ENCODE results near the gene MED12L. TPM values are rescaled to one million over a fixed set of nuclear protein-coding genes. Genes with fewer than 3 reads are reported as not detected.

Gene MED12L
- total RNA-seq, 1 donor from 2014 or later, result 1.3 TPM

GRCh38 chr3:151415289-151415688 is 329.8 kb downstream of the MED12L start:
- H3K36me3 ChIP-seq (ENCODE audit: control insufficient read depth, insufficient read depth, low read length), result no peaks in the 10 kb centered on the region
- H3K27me3 ChIP-seq (ENCODE audit: control insufficient read depth, insufficient read depth, low read length), result no peaks in the 10 kb centered on the region
- DNase-seq (ENCODE audit: low read depth), result no peak
- no peak overlapping the region for H3K4me3 ChIP-seq (ENCODE audit: low read depth, low read length)
- TF ChIP-seq CTCF (IDR thresholded peaks at IDR 0.05; ENCODE audit: insufficient read depth, low read length, poor library complexity, severe bottlenecking), result no peak

GRCh38 chr3:151419806-151420205 is 334.3 kb downstream of the MED12L start:
- H3K36me3 ChIP-seq (ENCODE audit: control insufficient read depth, insufficient read depth, low read length), result no peaks in the 10 kb centered on the region
- H3K4me3 ChIP-seq (ENCODE audit: low read depth, low read length), result no peak overlapping the region
- no peaks in the 10 kb centered on the region for H3K27me3 ChIP-seq (ENCODE audit: control insufficient read depth, insufficient read depth, low read length)
- TF ChIP-seq CTCF (IDR thresholded peaks at IDR 0.05; ENCODE audit: insufficient read depth, low read length, poor library complexity, severe bottlenecking), result no peak
- DNase-seq (ENCODE audit: low read depth), result no peak

GRCh38 chr3:151421938-151422337 is 336.5 kb downstream of the MED12L start:
- Histone ChIP-seq H3K36me3 (ENCODE audit: control insufficient read depth, insufficient read depth, low read length) (no peaks in the 10 kb centered on the region), H3K4me3 (ENCODE audit: low read depth, low read length) (no peak overlapping the region), H3K27me3 (ENCODE audit: control insufficient read depth, insufficient read depth, low read length) (no peaks in the 10 kb centered on the region)
- no peak for TF ChIP-seq CTCF (IDR thresholded peaks at IDR 0.05; ENCODE audit: insufficient read depth, low read length, poor library complexity, severe bottlenecking)
- no peak for DNase-seq (ENCODE audit: low read depth)

GRCh38 chr3:151423091-151423490 is 337.6 kb downstream of the MED12L start:
- no peak for TF ChIP-seq CTCF (IDR thresholded peaks at IDR 0.05; ENCODE audit: insufficient read depth, low read length, poor library complexity, severe bottlenecking)
- DNase-seq (ENCODE audit: low read depth), result no peak
- no peaks in the 10 kb centered on the region for H3K36me3 ChIP-seq (ENCODE audit: control insufficient read depth, insufficient read depth, low read length)
- no peaks in the 10 kb centered on the region for H3K27me3 ChIP-seq (ENCODE audit: control insufficient read depth, insufficient read depth, low read length)
- H3K4me3 ChIP-seq (ENCODE audit: low read depth, low read length), result no peak overlapping the region

DNA sequence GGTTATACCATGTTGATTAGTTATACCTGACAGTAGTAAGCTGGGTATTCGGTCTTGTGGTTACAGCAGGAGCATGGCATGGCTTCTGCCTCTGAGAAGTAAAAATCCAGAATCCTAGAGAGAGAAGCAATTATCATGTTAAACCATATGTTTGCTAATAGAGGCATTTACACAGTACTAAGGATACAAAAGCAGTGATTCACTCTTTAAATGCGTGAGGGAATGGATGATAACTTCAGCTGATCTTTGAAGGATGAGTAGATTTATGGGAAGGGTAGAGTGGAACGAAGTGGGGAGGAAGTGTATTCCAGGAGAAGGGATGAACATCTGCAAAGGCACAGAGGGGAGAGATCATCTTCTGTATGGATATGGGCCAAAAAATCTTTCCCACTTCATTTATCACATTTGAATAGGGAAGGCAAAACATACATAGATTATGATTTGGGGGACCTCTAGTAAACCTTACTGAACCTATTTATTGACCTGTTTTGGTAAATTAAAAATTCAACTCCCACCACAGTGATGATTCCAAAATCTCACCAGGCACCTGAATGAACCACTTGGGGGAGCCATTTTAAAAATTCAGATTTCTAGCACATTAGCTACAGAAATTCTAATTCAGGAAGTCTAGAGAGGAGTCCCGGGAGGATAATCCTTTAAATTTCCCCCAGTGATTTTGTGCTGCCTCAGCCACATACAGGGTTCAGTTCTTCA is 340.3 kb downstream of the MED12L start:
- no peak overlapping the region for H3K4me3 ChIP-seq (ENCODE audit: low read depth, low read length)
- peak; percentile 29 for TF ChIP-seq CTCF (IDR thresholded peaks at IDR 0.05; ENCODE audit: insufficient read depth, low read length, poor library complexity, severe bottlenecking)
- no peaks in the 10 kb centered on the region for H3K27me3 ChIP-seq (ENCODE audit: control insufficient read depth, insufficient read depth, low read length)
- no peaks in the 10 kb centered on the region for H3K36me3 ChIP-seq (ENCODE audit: control insufficient read depth, insufficient read depth, low read length)
- no peak for DNase-seq (ENCODE audit: low read depth)

GRCh38 chr3:151426341-151426657 is 340.8 kb downstream of the MED12L start:
- H3K27me3 ChIP-seq (ENCODE audit: control insufficient read depth, insufficient read depth, low read length), result no peaks in the 10 kb centered on the region
- no peak overlapping the region for H3K4me3 ChIP-seq (ENCODE audit: low read depth, low read length)
- H3K36me3 ChIP-seq (ENCODE audit: control insufficient read depth, insufficient read depth, low read length), result no peaks in the 10 kb centered on the region
- DNase-seq (ENCODE audit: low read depth), result no peak
- TF ChIP-seq CTCF (IDR thresholded peaks at IDR 0.05; ENCODE audit: insufficient read depth, low read length, poor library complexity, severe bottlenecking), result peak; percentile 0

Measured in kidney epithelial cell (primary cell).